NCI-H146 treated with DMSO at 0.1 percent for 48 hours (cell line): ENCODE measurements around the gene OR10H5.
"Not testable (repeated sequence)": the region's sequence is repeated elsewhere in the genome, so short reads cannot be mapped to it uniquely, and the experiment has no call there.

Experiments
- DNase-seq: peaks from one replicate; lab custom pipeline; 2025; ENCODE audit not compliant: unreplicated experiment; lab: John Stamatoyannopoulos, UW

OR10H5 gene

GRCh38 chr19:15811476-15811875 is 24.0 kb downstream of the OR10H5 start:
- DNase-seq: no peak

- no peak for DNase-seq
These were observed 24.7 kb downstream of the OR10H5 start for GRCh38 chr19:15812060-15812722.

DNA sequence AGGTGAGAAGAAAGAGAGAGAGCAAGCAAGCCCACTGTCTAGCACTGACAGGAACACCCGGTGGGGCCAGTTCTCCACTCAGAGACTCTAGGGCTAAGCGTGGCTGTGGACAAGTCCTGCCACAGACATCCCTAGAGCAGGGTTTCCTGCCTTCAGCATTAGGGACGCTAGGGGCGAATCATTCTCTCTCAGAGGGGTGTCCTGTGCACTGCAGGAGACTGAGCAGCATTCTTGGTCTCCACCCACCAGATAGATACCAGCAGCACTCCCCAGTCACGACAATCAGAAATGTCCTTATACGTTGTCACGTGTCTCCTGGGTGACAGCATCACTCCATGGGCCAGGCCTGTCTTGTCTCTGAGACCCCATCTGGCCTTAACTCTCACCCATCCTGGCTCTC is 26.5 kb downstream of the OR10H5 start:
- DNase-seq: no peak

GRCh38 chr19:15815306-15815705 is 27.8 kb downstream of the OR10H5 start, which contains the start of gene OR10H1:
OR10H1 (minus strand) TSS chr19:15815664; CDS start chr19:15808037, 7,627 bp downstream.
- no peak for DNase-seq

GRCh38 chr19:15820646-15821045 is 33.2 kb downstream of the OR10H5 start:
- no peak for DNase-seq

- DNase-seq: no peak
These were observed 38.3 kb downstream of the OR10H5 start for GRCh38 chr19:15825753-15826152.

- DNase-seq: no peak
These were observed 40.7 kb downstream of the OR10H5 start for GRCh38 chr19:15828121-15828610.

GRCh38 chr19:15828611-15829305 is 41.3 kb downstream of the OR10H5 start:
- DNase-seq: not testable (repeated sequence)

DNA sequence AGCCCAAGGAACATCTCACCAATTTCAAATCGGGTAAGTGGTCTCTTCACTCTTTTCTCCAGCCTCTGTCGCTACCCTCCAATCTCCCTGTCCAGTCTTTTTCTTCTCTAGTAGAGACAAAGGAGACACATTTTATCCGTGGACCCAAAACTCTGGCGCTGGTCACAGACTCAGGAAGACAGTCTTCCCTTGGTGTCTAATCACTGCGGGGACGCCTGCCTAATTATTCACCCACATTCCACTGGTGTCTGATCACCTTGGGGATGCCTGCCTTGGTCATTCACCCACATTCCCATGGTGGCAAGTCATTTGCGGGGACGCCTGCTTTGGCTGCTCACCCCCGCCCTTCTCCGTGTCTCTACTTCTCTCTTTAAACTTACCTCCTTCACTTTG is 41.8 kb downstream of the OR10H5 start:
- no peak for DNase-seq

DNA sequence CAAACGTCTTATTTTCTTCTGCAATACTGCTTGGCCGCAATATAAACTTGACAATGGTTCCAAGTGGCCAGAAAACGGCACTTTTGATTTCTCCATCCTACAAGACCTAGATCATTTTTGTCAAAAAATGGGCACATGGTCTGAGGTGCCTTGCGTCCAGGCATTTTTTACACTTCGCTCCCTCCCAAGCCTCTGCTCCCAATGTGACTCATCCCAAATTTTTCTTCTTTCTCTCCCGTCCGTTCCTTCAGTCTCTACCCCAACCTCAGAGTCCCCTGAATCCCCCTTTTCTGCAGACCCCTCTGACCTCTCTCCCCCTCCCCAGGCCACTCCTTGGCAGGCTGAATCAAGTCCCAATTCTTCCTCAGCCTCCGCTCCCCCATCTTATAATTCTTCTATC is 42.3 kb downstream of the OR10H5 start:
- DNase-seq: no peak

DNA sequence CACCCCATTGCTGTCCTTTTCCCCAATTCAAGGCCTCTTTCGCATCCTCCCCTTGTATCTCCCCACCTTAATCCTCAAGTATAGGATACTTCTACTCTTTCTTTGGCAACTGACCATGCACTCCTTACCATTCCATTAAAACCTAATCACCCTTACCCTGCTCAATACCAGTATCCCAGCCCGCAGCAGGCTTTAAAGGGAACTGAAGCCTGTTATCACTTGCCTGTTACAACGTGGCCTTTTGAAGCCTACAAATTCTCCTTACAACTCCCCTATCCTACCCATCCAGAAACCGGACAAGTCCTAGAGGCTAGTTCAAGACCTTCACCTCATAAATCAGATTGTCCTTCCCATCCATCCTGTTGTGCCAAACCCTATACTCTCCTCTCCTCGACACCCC is 44.2 kb downstream of the OR10H5 start:
- no peak for DNase-seq

- DNase-seq: not testable (repeated sequence)
These were observed 46.8 kb downstream of the OR10H5 start for GRCh38 chr19:15834232-15834631.

DNA sequence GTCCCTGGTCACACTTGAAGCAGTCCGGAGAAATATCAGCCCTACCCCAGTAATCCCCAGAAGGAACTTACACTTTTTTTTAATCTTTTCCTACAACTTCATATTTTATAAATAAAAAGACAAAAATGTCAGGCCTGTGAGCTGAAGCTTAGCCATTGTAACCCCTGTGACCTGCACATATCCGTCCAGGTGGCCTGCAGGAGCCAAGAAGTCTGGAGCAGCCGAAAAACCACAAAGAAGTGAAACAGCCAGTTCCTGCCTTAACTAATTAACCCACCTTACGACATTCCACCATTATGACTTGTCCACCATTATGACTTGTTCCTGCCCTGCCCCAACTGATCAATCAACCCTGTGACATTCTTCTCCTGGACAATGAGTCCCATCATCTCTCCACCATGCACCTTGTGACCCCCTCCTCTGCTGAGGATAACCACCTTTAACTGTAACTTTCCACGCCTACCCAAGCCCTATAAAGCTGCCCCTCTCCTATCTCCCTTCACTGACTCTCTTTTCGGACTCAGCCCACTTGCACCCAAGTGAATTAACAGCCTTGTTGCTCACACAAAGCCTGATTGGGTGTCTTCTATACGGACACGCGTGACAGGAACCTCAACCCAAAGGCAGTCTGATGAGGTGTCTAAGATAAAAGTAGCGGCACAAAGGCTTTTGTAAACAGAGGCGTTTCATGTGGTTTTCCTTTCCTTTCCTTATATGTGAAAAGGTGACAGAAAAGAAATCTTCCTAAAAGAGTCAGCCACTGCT is 48.3 kb downstream of the OR10H5 start:
- DNase-seq: not testable (repeated sequence)

GRCh38 chr19:15836330-15837220 is 49.1 kb downstream of the OR10H5 start:
- peak; percentile 59 for DNase-seq

GRCh38 chr19:15837221-15837731 is 49.8 kb downstream of the OR10H5 start:
- no peak for DNase-seq

DNA sequence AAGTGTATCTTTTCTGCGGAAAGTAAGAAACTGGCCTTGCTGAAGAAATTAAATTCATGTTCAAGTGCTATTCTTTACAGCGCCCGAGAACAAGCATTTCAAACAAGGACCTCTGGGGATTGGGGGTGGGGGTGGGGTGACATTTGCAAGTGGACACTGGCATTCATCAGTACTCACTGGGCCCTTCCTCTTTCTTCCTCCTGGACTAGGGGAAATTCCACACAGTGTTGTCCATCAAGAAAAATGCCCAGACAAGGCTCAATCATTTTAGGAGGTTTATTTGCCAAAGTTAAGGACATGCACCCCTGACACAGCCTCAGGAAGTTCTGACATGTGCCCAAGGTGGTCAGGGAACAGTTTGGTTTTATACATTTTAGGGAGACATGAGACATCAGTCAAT is 50.9 kb downstream of the OR10H5 start:
- no peak for DNase-seq

DNA sequence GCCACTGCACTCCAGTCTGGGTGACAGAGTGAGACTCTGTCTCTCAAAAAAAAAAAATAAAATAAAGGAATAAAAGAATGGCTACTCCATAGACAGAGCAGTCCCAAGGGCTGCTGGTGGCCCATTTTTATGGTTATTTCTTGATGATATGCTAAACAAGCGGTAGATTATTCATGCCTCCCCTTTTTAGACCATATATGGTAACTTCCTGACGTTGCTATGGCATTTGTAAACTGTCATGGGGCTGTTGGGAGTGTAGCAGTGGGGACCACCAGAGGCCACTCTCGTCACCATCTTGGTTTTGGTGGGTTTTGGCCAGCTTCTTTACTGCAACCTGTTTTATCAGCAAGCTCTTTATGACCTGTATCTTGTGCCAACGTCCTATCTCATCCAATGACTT is 52.4 kb downstream of the OR10H5 start:
- not testable (repeated sequence) for DNase-seq

GRCh38 chr19:15840833-15841232 is 53.4 kb downstream of the OR10H5 start:
- DNase-seq: no peak

- DNase-seq: no peak
These were observed 54.6 kb downstream of the OR10H5 start for GRCh38 chr19:15841875-15842569.
